Measurements from ENCODE around the gene MTPN.

DNA sequence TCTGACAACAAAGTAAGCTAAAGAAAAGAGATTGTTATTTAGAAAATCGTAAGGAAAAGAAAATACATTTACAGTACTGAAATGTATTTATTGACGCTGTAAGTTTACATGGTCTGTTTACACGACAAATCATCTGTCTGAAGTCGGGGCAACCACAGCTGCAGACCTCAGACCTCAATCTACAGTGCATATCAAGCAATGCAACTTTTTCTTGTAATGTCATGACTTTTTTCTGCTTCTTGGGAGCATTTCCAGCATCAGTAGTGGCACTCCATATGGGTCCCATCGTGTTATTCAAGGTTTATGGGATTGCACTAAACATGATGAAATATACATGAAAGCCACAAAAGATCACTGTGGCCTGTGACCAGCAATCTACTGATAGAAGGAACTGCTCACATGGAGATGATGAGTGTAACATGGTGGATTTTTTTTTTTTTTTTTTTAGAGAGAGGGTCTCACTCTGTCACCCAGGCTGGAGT lies 77.1 kb downstream of the MTPN start:
- no peak for TF ChIP-seq POLR2A (IDR thresholded peaks at IDR 0.05)
- TF ChIP-seq, protein P1, sequence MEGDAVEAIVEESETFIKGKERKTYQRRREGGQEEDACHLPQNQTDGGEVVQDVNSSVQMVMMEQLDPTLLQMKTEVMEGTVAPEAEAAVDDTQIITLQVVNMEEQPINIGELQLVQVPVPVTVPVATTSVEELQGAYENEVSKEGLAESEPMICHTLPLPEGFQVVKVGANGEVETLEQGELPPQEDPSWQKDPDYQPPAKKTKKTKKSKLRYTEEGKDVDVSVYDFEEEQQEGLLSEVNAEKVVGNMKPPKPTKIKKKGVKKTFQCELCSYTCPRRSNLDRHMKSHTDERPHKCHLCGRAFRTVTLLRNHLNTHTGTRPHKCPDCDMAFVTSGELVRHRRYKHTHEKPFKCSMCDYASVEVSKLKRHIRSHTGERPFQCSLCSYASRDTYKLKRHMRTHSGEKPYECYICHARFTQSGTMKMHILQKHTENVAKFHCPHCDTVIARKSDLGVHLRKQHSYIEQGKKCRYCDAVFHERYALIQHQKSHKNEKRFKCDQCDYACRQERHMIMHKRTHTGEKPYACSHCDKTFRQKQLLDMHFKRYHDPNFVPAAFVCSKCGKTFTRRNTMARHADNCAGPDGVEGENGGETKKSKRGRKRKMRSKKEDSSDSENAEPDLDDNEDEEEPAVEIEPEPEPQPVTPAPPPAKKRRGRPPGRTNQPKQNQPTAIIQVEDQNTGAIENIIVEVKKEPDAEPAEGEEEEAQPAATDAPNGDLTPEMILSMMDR (IDR thresholded peaks at IDR 0.05): no peak
